Frontal cortex (tissue), 4 donors: ENCODE results near the gene FCRL6. TPM values are rescaled to one million over a fixed set of nuclear protein-coding genes. Genes with fewer than 3 reads are reported as not detected.

Experiments used
- DNase-seq, 2 donors: peaks; one replicate each; pipeline ENCODE4 v3.0.0; 2012; ENCODE audit warnings: low spot score in 2 of 2
- FAIRE-seq: peaks from 2 replicates; lab custom pipeline; 2012; peaks lifted over from hg19 to GRCh38; lab: Jason Lieb, UNC
- total RNA-seq: library from RNA; depleted of rRNA; stranded (reverse); fragments of >200 nt; gene quantifications from one replicate; pipeline ENCODE4 v1.2.3, GENCODE V29; 2014
- donor health status: control.
- donor health status: control.
- donor health status: control.

FCRL6 gene, protein sequence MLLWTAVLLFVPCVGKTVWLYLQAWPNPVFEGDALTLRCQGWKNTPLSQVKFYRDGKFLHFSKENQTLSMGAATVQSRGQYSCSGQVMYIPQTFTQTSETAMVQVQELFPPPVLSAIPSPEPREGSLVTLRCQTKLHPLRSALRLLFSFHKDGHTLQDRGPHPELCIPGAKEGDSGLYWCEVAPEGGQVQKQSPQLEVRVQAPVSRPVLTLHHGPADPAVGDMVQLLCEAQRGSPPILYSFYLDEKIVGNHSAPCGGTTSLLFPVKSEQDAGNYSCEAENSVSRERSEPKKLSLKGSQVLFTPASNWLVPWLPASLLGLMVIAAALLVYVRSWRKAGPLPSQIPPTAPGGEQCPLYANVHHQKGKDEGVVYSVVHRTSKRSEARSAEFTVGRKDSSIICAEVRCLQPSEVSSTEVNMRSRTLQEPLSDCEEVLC
- total RNA-seq, result not detected

DNA sequence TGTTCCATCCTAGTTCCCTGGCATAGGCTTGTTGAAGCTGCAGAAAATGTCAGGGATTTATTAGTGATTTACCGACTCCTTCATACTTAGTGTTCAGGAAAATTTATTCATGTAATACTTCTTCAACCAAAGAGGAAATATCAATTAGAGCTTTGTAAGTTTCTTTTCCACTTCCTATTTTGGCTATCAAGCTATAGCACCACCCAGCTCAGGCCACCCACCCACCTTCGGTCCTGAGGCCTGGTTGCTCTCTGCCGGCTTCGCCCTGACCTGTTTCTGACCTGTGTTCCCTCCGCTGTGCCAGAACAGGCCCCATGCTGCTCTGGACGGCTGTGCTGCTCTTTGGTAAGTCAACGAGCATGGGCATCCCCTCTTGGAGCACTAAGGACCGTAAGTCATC, at the start of gene FCRL6:
TSS of gene FCRL6 (plus strand) at position 250 of the 400 bp plus-strand sequence. CDS start at position 315, 65 bp downstream.
- FAIRE-seq (no peak), DNase-seq (no peak)

DNA sequence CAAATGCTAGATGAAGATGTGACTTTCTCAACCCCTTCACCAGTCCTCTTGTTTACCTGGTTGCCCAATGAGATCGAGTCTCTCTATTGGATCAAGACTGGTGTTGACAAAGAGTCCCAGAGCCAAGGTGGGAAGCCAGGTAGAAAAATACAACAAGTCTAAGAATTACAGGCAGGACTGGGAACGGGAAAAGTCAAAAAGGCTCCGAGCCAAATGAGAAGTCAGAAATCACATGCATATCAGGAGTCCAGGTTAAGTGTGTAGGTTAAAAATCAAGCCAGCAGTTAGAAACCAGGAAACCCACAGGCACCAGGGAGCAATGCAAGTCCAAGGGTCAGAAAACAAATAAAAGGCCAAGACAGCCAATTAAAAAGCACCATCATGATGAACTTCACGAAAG, 48.8 kb upstream of the FCRL6 start:
- FAIRE-seq, result no peak
- DNase-seq, result no peak

DNA sequence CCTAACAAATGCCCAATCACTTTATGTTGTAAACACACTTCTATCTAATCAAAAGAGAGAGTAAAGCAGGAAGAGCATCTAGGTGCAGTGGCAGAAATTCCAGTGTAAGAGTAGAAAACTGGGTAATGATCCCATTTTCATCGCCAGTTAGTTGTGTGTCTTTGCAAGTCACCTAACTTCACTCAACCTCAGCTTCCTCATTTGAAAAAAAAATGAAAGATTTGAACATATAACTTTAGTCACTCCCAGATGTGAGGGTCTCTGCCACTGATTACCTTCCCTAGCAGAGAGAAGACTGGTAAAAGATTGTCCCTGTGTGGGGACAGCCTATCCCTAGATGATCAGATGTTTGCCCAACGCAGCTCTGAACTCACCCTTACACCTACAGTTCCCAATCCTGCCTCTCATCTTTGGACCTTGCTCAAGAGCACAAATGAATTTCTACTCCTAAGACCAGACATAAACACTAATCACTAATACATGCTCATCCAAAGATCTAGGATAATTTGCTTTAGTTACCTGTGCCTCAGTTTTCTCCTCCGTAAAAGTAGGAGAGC, 46.6 kb upstream of the FCRL6 start:
- no peak for DNase-seq
- FAIRE-seq, result no peak

DNA sequence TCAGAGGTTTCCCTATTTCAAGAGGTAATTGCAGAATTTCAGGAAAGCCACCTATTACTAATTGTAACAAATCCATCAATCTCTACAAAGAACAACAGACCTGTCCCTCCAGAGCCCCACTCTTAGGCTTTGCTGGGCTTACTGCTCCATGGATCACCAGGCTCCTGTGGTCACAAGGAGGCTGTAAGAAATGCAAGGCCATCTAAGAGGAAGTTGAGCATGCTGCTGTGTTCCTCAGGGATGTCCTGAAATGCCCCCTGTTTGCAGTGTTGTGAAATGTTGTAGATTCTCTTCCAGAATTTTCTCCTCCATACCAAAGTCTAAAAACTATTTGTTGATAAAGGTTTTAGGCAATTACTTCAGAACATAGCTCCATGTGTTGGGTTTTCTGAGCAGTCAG, 45.8 kb upstream of the FCRL6 start:
- no peak for FAIRE-seq
- DNase-seq, result no peak

DNA sequence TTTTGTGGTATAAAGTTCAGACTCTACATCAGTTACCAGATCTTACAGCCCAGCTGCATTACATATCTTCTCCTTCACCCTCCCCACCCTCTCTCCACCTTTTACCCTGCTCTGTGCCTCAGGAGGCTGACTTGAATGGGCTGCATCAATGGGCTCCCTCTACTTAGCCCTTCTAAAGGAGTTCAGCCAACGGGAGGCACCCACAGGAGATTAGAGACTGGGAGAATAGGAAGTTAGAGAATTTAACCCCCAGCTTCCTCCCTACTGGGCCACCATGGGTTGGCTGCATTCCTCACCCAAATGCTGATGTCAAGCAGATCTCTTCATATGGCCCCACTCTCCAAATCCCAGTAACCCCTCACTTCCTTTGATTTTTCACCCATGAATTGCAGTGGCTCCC, 38.5 kb upstream of the FCRL6 start:
- DNase-seq (no peak), FAIRE-seq (no peak)

DNA sequence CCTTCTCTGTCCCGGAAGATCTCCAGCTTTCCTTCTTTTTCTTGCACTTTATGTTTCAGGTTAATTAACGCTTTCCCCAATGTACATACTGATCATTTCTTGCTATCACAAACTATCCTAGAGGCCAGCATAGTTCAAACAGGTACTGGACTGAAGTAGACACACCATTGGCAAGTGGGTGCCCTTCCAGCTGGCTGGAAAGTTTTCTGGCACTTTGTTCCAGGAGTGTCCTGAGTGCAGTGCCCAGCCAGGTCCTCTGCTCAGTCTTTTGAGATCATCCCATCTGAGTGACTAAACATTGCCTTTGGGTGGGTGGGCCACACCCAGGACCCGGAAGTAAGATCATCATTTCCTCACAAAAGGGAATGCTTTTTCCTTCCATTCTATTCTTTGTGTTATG, 36.4 kb upstream of the FCRL6 start:
- DNase-seq (no peak), FAIRE-seq (no peak)

DNA sequence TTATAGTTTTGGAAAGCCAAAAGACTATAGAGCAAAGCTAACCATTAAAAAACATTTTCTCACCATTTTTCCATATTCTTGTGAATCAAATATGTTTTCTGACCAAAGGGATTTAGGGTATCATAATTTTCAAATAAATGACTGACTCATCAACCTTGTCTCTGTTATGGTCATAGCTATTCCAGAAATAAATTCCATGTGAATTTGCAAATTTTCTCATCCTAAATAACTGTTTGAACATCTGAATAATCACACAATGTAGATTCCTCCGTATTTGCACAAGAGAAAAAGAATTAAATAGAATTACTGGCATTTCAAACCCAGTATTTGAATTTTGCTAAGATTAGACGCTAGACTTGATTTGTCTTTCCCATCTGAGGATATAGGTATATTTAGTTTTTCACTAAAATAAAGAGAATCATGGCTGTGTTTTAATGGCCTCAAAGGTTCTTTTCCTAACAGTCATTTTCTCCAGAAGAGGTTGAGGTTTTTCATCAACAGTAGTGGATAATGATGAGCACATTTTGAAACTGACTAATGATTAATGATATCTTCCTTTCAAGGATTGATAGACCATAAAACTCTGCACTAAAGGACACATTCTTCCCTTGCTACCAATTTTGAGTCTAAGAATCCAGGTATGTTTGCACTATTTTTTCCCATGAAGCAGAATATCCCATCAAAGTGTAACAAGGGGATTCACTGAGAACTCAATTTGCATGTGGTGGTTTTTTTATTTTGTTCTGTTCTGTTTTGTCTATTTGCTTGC, 30.8 kb upstream of the FCRL6 start:
- FAIRE-seq, result no peak
- no peak for DNase-seq

DNA sequence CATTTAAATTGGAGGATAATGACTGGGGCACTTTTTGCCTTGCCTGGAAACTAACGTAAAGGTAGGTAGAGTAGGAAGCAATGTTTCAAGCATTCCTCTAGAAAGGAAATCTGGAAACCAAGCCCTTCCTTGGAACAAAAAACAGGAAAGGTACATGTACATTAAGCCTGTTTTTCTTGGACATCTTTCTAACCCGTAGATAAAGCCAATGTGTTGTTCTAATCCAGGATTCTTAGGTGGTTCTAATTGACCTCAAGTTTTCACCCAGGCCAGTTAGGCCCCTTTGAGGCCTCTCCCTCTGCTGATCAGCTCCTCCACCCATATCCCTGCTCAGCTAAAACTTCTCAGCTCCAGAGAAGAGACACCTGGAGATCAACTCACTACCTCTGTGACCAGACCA, 27.7 kb upstream of the FCRL6 start:
- DNase-seq, result no peak
- no peak for FAIRE-seq

DNA sequence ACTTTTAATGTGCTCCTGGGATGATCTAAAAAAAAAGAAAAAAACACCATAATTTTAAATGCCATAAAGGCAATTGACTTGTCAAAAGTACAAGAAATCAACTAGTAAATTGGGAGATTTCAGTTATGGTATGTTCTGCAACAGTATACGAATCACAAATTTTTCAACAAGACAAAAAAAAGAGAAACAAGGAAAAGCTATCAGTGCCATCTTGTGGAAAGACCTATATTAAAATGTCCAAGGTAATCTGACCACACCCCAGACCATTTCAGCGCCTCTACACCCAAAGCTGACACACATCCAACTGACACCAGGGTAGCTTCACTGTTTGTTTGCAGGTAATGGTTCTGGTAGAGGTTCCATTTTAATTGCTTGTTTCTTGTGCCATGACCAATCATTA, 26.4 kb upstream of the FCRL6 start:
- FAIRE-seq, result no peak
- DNase-seq, result no peak

DNA sequence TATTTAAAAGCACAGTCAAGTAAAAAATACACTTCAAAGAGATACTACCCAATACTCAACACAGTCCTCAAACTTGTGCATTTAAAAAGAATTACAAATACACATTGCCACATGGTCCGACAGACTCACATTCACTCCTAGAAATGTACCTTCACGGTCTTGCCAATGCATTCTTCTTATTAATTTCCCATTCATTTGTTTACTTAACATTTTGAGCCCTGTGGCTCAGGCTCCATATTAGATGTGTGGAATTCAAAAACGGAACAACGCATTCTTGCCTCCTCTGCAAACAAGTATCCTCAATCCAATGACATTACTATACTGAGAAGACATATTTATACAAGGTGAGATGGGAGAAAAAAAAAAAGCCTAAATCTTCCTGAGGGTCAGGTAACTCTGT, 23.9 kb upstream of the FCRL6 start:
- DNase-seq (no peak), FAIRE-seq (no peak)

DNA sequence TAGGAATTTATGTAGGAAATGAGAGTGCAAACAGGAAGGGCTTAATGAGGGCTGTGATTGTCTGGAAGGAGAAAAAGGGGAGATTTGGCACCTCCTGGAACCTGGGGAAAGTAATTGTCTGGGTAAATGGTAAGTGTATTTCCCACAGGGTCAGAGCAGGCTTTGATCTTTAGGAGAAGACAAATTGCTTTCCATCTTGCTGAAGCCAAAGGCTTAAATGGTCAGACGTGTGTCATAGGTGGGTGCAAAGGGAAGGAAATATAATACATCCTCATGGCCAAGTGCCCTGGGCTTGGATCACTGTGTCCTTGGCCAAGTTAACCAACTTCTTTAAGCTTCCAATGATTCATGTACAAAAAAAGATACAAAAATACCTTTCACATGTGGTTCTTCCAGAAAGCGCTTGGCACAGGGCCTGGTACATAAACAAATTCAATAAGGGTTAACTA, 22.7 kb upstream of the FCRL6 start:
- FAIRE-seq (no peak), DNase-seq (no peak)

DNA sequence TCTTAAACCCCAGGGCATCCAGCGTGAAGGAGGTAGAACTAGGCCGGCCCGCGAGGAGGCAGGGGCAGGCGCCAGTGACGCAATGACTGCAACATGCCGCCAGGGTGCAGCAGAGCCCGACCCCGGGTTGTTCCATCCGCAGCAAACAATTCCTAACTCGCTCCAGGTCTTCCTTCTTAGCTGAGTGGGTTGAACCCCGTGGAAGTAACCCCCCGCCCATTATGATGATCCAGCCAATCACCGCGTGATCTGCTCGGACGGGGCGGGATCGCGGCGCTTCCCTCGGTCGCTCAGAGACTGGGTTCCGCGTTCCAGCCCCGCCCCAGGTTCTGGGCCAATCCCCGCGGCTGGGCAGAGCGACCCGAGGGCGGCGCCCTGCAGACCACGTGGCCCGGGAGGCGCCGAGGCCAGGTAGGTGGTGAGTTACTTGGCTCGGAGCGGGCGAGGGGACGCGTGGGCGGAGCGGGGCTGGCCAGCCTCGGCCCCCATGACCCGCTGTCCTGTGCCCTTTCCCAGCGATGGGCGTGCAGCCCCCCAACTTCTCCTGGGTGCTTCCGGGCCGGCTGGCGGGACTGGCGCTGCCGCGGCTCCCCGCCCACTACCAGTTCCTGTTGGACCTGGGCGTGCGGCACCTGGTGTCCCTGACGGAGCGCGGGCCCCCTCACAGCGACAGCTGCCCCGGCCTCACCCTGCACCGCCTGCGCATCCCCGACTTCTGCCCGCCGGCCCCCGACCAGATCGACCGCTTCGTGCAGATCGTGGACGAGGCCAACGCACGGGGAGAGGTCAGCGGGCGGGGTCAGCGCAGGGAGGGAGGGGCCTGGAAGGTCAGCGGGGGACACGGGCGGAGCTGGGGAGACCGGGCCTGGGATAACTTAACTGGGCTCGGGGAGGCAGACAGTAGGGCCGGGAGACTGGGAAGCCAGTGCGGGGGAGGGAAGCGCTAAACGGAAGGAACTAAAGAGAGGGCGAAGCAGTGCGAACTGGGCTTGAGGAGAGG, 21.3 kb upstream of the FCRL6 start, which contains the start of gene DUSP23:
TSS of gene DUSP23 (plus strand) at position 380 of the 1,000 bp plus-strand sequence. CDS start at position 519, 139 bp downstream.
- FAIRE-seq (peak; percentile 84), DNase-seq (peak; percentile 94 to 98)

DNA sequence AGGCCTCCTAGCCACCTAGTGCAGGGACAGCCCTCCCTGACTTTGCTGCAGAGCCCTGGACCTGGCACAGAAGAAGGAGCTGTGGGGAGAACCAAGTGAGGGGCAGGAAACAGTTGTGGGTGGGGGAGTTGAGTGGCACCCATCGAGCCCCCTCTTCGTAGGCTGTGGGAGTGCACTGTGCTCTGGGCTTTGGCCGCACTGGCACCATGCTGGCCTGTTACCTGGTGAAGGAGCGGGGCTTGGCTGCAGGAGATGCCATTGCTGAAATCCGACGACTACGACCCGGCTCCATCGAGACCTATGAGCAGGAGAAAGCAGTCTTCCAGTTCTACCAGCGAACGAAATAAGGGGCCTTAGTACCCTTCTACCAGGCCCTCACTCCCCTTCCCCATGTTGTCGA, 20.2 kb upstream of the FCRL6 start:
- FAIRE-seq, result no peak

DNA sequence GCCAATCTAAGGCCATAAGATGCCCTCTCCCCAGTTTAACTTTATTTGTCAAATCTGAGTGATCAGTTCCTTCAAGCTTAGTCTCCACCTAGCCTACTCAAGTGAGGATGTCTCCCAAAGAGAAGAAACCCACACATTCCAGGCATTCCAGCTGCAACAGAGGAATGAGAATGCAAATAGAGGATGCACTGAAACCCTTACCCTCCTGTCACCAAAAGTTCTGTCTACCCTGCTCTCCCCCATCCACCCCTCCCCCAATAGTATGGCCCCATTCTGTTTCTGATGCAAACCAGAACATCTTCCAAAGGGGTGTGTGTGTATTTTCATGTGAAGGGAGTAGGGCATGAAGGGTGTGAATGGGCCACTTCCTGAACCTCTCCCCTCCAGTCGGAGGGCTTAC, 18.4 kb upstream of the FCRL6 start:
- FAIRE-seq, result no peak
- no peak for DNase-seq

More for the DNA sequence above, 20.2 kb upstream of the FCRL6 start:
- no peak for DNase-seq

DNA sequence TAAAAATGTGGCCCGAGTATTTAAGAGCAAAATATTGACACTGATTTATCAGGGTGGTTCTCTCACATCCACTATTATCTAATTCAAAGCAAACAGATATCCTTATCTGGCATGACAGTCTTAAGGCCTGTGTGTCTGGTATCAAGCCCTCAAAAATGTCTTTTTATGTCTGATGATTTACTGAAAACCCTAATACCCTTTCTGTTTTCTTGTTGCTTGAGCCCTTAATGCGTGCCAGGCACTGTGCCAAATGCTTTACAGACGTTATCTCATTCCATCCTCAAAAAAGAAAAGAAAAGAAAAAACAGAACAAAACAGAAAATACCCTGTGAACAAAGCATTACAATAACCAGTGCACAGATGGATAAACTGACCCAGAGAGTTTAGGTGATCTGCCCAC, 15.7 kb upstream of the FCRL6 start:
- FAIRE-seq, result no peak

DNA sequence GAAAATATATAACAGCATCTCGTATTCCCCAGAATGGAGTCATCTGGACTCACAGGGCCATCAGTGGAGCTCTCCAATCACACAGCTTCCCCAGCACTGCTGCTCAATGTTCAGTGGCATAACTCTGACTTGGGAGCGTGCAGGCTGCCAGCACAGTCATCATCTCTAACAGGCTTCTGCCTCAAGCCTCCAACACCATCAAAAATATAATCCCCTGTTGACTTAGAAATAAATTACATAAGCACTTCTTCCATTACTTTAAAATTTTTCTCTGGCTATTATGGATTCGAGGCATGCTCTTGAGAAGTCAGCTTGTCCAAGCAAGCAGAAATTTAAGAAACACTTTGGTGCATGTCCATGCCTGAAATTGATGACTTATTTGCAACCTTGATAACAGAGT, 15.2 kb upstream of the FCRL6 start:
- FAIRE-seq (no peak), DNase-seq (no peak)

More for the DNA sequence above, 15.7 kb upstream of the FCRL6 start:
- no peak for DNase-seq

DNA sequence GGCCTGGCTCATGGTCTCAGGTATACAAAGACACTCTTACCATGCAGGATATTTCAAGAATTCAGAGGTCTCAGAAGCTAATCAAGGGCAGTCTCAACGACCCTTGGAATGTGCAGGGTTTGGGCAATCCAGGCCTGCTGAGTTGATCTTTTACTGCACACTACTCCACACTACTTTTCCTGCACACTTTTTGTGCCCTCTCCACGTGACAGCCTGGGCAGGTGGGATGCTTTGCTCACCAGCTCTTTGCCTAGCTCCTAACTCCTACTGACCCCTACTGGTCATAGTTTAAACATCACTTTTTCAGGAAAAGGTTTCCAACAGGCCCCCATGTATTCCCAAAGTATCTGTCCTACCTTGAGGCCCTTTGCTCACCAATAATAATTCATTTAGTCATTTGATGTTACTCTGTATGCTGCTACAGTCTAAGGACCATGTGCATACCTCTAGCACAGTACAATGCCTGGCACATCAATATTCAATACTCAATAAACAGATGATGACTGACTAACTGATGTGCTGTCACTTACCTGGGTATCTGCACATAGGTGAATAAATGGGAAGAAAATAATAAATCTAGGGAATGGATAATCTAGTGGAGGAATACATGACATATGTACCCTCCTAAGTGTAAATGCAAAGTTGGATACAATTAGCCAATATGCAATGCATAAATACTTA, 11.8 kb upstream of the FCRL6 start:
- no peak for FAIRE-seq
- DNase-seq, result peak in 1 of 2 donors; percentile 23

DNA sequence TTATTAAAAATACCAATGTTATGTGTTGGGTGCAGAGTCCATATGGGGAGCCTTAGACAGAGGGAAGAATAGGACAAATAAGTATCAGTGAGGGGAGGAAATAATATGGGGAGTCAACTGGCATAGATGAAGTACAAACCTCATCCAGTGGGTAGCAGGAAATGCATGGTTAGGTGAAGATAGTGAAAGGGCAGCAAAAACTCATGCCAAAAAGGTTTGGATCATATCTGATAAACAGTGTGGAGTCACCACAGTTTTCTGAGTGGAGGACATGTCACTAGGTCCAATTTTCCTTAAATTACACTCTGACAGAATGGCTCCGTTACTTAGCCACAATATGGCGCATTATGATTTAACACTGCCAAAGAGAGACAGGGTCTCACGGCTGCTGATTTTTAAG, 11.1 kb upstream of the FCRL6 start:
- DNase-seq (no peak), FAIRE-seq (no peak)

DNA sequence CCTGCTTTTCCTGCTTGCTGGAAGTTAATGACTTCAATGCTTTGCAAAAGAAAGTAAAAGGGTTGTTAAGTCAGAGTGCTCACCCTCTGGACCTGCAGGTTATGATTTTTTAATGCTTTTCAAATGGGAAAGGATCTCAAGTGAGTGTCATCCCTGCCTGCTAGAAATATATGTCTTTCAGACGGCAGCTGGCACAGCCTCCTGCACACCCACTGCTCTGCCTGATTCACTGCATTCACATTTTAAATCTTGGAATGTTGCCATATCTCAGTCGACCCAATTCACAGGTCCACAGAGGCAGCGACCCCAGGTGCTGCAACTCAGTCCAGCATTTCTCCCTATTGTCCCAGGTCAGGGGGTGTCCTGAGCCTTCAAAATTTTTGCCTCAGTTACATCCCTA, 10.7 kb upstream of the FCRL6 start:
- DNase-seq (no peak), FAIRE-seq (no peak)
